Activated T-cell treated with anti-CD3 and anti-CD28 coated beads, Interleukin-2, amount 50 U/mL, for 72 hours (primary cell): ENCODE measurements around the gene RHOF. TPM values are rescaled to one million over a fixed set of nuclear protein-coding genes. Genes with fewer than 3 reads are reported as not detected.
A peak's percentile ranks its signal among the peaks of the same experiment; 100 is the strongest.

Experiments used
- ATAC-seq, 2 donors: fragments of 150-1000 bp; cut with Tn5 transposase; replicated peaks in 1 of 2; 2 replicates each; pipeline ENCODE4 v1.10.0; 2021; ENCODE audit warnings: moderate library complexity in 2 of 2, mild to moderate bottlenecking in 1 of 2
- DNase-seq, 2 donors: peaks; one replicate each; pipeline ENCODE4 v3.0.0; 2021 to 2022; ENCODE audit warnings: mixed read lengths in 1 of 2
- H3K27ac Mint-ChIP-seq: one replicate; pipeline ENCODE4 v1.8.0; 2022; ENCODE audit warnings: mild to moderate bottlenecking, moderate library complexity, mixed read lengths
- H3K27me3 Mint-ChIP-seq: one replicate; pipeline ENCODE4 v1.8.0; 2022; ENCODE audit warnings: low read depth, mixed read lengths
- H3K36me3 Mint-ChIP-seq, 2 donors: one replicate each; pipeline ENCODE4 v1.8.0; 2022; ENCODE audit warnings: mixed read lengths in 2 of 2, mild to moderate bottlenecking in 1 of 2; ENCODE audit not compliant: insufficient read depth in 2 of 2
- H3K4me1 Mint-ChIP-seq: one replicate; pipeline ENCODE4 v1.8.0; 2022; ENCODE audit warnings: low read depth, mixed read lengths
- H3K4me3 Mint-ChIP-seq, 2 donors: one replicate each; pipeline ENCODE4 v1.8.0; 2022; ENCODE audit warnings: mild to moderate bottlenecking in 2 of 2, mixed read lengths in 2 of 2, moderate library complexity in 2 of 2
- H3K9me3 Mint-ChIP-seq, 2 donors: one replicate each; pipeline ENCODE4 v1.8.0; 2022; ENCODE audit warnings: mixed read lengths in 2 of 2
- total RNA-seq, 2 donors: library from RNA; stranded (reverse); gene quantifications; one replicate each; pipeline ENCODE4 v1.2.3, GENCODE V29; 2022

The RHOF gene
- total RNA-seq, 2 donors from 2014 or later: 154 to 165 TPM

DNA sequence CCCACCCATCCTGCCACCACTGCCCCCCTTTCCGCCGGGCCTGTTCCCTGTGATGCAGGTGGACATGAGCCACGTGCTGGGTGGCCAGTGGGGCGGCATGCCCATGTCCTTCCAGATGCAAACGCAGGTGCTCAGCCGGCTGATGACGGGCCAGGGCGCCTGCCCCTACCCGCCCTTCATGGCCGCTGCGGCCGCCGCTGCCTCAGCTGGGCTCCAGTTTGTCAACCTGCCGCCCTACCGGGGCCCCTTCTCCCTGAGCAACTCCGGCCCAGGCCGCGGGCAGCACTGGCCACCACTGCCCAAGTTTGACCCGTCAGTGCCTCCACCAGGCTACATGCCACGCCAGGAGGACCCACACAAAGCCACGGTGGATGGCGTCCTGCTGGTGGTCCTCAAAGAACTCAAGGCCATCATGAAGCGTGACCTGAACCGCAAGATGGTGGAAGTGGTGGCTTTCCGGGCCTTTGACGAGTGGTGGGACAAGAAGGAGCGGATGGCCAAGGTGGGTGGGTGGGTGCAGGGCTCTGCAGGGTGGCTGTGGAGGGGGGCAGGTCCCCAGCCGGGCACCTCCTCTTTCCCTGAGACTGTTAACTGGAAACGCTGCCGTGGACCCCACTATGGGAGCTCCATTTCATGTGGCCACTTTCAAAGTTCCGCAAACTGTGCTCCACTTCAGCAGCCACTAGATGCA lies 21.1 kb upstream of the RHOF start:
- Mint-ChIP-seq H3K4me3 (no peak overlapping the region), H3K4me1 (peaks cover 39% of the 10 kb centered on the region), H3K9me3 (no peaks in the 10 kb centered on the region), H3K27ac (no peak overlapping the region), H3K36me3 (peaks cover 3 to 14% of the 10 kb centered on the region in 2 donors), H3K27me3 (no peaks in the 10 kb centered on the region)
- no peak for ATAC-seq
- DNase-seq: no peak

GRCh38 chr12:121813951-121814350 lies 20.5 kb upstream of the RHOF start:
- peak overlapping the region; percentile 79 to 91 for H3K4me3 Mint-ChIP-seq

GRCh38 chr12:121812921-121813896 lies 19.7 kb upstream of the RHOF start:
- H3K36me3 Mint-ChIP-seq: peaks cover 3 to 12% of the 10 kb centered on the region in 2 donors

More at GRCh38 chr12:121813951-121814350, 20.5 kb upstream of the RHOF start:
- no peaks in the 10 kb centered on the region for H3K9me3 Mint-ChIP-seq
- no peak for DNase-seq
- ATAC-seq: no peak
- no peaks in the 10 kb centered on the region for H3K27me3 Mint-ChIP-seq
- no peak overlapping the region for H3K27ac Mint-ChIP-seq
- H3K4me1 Mint-ChIP-seq: peaks cover 45% of the 10 kb centered on the region
- peaks cover 3 to 10% of the 10 kb centered on the region in 2 donors for H3K36me3 Mint-ChIP-seq

DNA sequence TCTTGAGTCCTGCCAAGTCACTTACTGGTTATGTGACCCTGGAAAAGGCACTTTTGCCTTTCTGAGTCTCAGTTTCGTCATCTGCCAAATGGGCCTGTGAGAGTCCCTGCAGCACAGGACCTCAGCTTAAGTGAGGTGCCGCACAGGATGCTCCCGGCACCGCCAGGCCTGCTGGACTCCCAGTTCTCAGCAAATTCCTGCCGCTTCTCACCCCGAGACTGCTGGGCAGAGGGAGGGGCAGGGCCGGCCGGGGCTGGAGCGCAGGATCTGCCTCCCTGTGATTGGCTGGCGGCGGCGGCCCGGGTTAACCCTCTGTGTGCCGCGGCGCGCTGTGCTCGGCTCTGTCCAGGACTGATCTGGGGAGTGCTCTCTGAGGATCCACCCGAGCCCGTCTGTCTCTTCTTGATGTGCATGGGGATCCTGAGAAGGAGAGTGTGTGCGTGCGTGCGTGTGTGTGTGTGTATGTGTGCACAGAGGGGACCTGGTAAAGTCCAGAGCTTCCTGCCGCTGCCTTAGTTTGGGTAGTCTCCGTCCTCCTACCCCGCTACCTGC lies 18.9 kb upstream of the RHOF start:
- DNase-seq (peak; percentile 53 to 57), ATAC-seq (peak; percentile 69 to 70)
- Mint-ChIP-seq H3K36me3 (peaks cover 3 to 12% of the 10 kb centered on the region in 2 donors), H3K4me3 (peak overlapping the region; percentile 79 to 91), H3K4me1 (peaks cover 56% of the 10 kb centered on the region), H3K27ac (peak overlapping the region; percentile 23), H3K9me3 (no peaks in the 10 kb centered on the region), H3K27me3 (no peaks in the 10 kb centered on the region)

More at GRCh38 chr12:121812921-121813896, 19.7 kb upstream of the RHOF start:
- Mint-ChIP-seq H3K4me1 (peaks cover 50% of the 10 kb centered on the region), H3K27me3 (no peaks in the 10 kb centered on the region), H3K9me3 (no peaks in the 10 kb centered on the region), H3K27ac (peak overlapping the region; percentile 56), H3K4me3 (peak overlapping the region; percentile 79 to 91)
- no peak for DNase-seq
- no peak for ATAC-seq

DNA sequence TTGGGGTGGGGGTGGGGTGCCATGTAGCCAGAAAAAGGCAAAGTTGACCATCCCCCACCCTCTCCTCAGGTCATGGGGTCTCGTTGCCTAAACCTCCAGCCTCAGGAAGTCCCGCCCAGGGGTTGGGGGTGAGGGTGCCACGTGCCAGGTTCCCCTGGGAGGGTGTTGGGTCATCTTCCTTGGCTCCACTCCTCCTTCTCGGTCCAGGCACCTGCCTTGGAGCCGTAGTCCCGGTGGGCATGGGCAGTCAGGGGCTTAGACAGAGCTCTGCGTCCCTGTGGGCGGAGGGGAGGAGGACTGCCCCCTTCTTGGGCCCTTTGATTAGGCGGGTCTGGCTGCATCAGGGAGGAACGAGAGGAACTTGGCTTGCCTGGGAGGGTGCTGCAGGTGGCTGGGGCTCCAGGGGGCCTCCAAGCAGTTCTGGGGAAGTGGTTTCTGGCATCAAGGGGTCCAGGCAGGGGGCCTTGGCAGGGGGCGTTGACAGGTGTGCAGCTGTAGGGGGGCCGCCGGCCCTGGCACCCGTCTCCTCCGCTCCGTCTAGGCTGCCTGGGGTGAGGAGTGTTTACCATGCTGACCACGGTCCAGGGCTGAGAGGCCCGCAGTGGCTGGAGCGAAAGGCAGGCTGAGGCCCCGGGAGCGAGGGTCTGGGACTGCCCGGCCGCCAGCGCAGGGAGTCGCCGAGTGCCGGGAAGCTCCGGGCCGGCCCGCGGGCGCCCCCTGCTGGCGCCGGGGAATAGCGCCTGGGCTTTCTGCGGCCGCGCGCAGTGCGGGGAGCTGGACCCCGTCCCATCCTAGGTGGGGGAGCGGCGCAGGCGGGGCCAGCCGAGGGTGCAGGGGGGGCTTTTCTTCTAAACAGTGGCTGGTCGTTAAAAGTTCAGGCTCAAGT lies 18.2 kb upstream of the RHOF start:
- peak overlapping the region; percentile 79 to 91 for H3K4me3 Mint-ChIP-seq
- DNase-seq (peak; percentile 71 to 88), ATAC-seq (peak; percentile 88 to 89)
- peaks cover 3 to 12% of the 10 kb centered on the region in 2 donors for H3K36me3 Mint-ChIP-seq
- no peaks in the 10 kb centered on the region for H3K9me3 Mint-ChIP-seq
- H3K27ac Mint-ChIP-seq: peak overlapping the region; percentile 84
- no peaks in the 10 kb centered on the region for H3K27me3 Mint-ChIP-seq
- H3K4me1 Mint-ChIP-seq: peaks cover 63% of the 10 kb centered on the region

GRCh38 chr12:121810833-121811433 lies 17.4 kb upstream of the RHOF start:
- no peak for DNase-seq
- Mint-ChIP-seq H3K4me1 (peaks cover 70% of the 10 kb centered on the region), H3K9me3 (no peaks in the 10 kb centered on the region), H3K4me3 (peak overlapping the region; percentile 79 to 91), H3K27me3 (no peaks in the 10 kb centered on the region), H3K27ac (peak overlapping the region; percentile 47), H3K36me3 (peaks cover 2 to 15% of the 10 kb centered on the region in 2 donors)
- ATAC-seq: no peak

GRCh38 chr12:121810234-121810817 lies 16.8 kb upstream of the RHOF start:
- H3K27ac Mint-ChIP-seq: no peak overlapping the region
- H3K9me3 Mint-ChIP-seq: no peaks in the 10 kb centered on the region
- peaks cover 67% of the 10 kb centered on the region for H3K4me1 Mint-ChIP-seq
- H3K36me3 Mint-ChIP-seq: peaks cover 3 to 13% of the 10 kb centered on the region in 2 donors
- no peak for ATAC-seq
- no peak for DNase-seq
- H3K27me3 Mint-ChIP-seq: no peaks in the 10 kb centered on the region
- peak overlapping the region; percentile 79 to 91 for H3K4me3 Mint-ChIP-seq

GRCh38 chr12:121809712-121810116 lies 16.2 kb upstream of the RHOF start:
- ATAC-seq: no peak
- Mint-ChIP-seq H3K9me3 (no peaks in the 10 kb centered on the region), H3K4me3 (no peak overlapping the region), H3K27ac (peak overlapping the region; percentile 48), H3K4me1 (peaks cover 66% of the 10 kb centered on the region), H3K36me3 (peaks cover 3 to 12% of the 10 kb centered on the region in 2 donors), H3K27me3 (no peaks in the 10 kb centered on the region)
- DNase-seq: no peak

- no peaks in the 10 kb centered on the region for H3K9me3 Mint-ChIP-seq
- H3K4me1 Mint-ChIP-seq: peaks cover 63% of the 10 kb centered on the region
- peak overlapping the region in 1 of 2 donors; percentile 15 for H3K4me3 Mint-ChIP-seq
- no peaks in the 10 kb centered on the region for H3K27me3 Mint-ChIP-seq
- ATAC-seq (no peak), DNase-seq (no peak)
- peaks cover 3 to 12% of the 10 kb centered on the region in 2 donors for H3K36me3 Mint-ChIP-seq
- H3K27ac Mint-ChIP-seq: no peak overlapping the region
Measured at GRCh38 chr12:121808623-121809022, 15.1 kb upstream of the RHOF start.

- Mint-ChIP-seq H3K4me3 (peak overlapping the region; percentile 96 to 97), H3K4me1 (peaks cover 55% of the 10 kb centered on the region), H3K9me3 (no peaks in the 10 kb centered on the region), H3K27ac (no peak overlapping the region), H3K36me3 (peaks cover 7 to 13% of the 10 kb centered on the region in 2 donors), H3K27me3 (no peaks in the 10 kb centered on the region)
- DNase-seq (no peak), ATAC-seq (no peak)
Measured at GRCh38 chr12:121807642-121808347, 14.3 kb upstream of the RHOF start.
